B cell (primary cell): ENCODE results near the gene DSP. TPM values are rescaled to one million over a fixed set of nuclear protein-coding genes. Genes with fewer than 3 reads are reported as not detected.

Source experiments
- ATAC-seq: fragments of 200-7000 bp; cut with Tn5 transposase; one replicate; pipeline ENCODE4 v1.10.0; 2021; ENCODE audit warnings: low read depth, mild to moderate bottlenecking, moderate number of reproducible peaks, moderate library complexity
- CTCF ChIA-PET: fragments of 350-600 bp; sonication (Branson Sonifier 250); formaldehyde crosslinking; loops from one replicate; lab custom pipeline; 2021; ENCODE audit warnings: antibody characterized with exemption, inconsistent platforms; lab: Charles Lee
- POLR2A ChIA-PET: fragments of 350-600 bp; sonication (Branson Sonifier 250); formaldehyde crosslinking; loops from one replicate; lab custom pipeline; 2021; ENCODE audit warnings: antibody characterized with exemption; lab: Charles Lee
- DNase-seq: peaks from one replicate; pipeline ENCODE4 v3.0.0; 2013
- H2AFZ ChIP-seq: 2 replicates; pipeline ENCODE4 v1.6.1; 2012; ENCODE audit warnings: mild to moderate bottlenecking, low read depth, low read length; ENCODE audit not compliant: insufficient read depth, poor library complexity, severe bottlenecking
- H3K27ac ChIP-seq, 2 donors: 1 replicate in 1 of 2; 2 replicates in 1 of 2; pipeline ENCODE4 v1.5.1; 2012 to 2013; ENCODE audit warnings: low read length in 2 of 2, mild to moderate bottlenecking in 2 of 2, moderate library complexity in 1 of 2
- H3K27me3 ChIP-seq, 4 experiments: fragments of 200-600 bp in 1 of 4; sonication (generic) in 1 of 4; replicated peaks in 1 of 4; 1 replicate in 2 of 4; 2 replicates in 2 of 4; pipeline versions ENCODE4 v1.6.1 to v1.7.0; 2013 to 2016; ENCODE audit warnings: low read length in 3 of 4, mild to moderate bottlenecking in 2 of 4, mixed read lengths in 1 of 4, moderate library complexity in 1 of 4; ENCODE audit not compliant: insufficient read depth in 4 of 4, control insufficient read depth in 3 of 4; ENCODE audit errors: control extremely low read depth in 1 of 4
- H3K36me3 ChIP-seq, 2 experiments: replicated peaks in 1 of 2; 1 replicate in 1 of 2; 2 replicates in 1 of 2; pipeline versions ENCODE4 v1.6.1 to v1.7.1; 2013; ENCODE audit warnings: low read length in 1 of 2; ENCODE audit not compliant: insufficient read depth in 2 of 2, control insufficient read depth in 1 of 2; ENCODE audit errors: control extremely low read depth in 1 of 2, extremely low read depth in 1 of 2
- H3K4me1 ChIP-seq, 2 donors: fragments of 200-600 bp in 1 of 2; sonication (generic) in 1 of 2; 1 replicate in 1 of 2; 2 replicates in 1 of 2; pipeline versions ENCODE4 v1.5.1 to v1.6.1; 2013 to 2017; ENCODE audit warnings: low read length in 2 of 2; ENCODE audit not compliant: control insufficient read depth in 2 of 2, insufficient read depth in 2 of 2
- H3K4me2 ChIP-seq: replicated peaks from 2 replicates; pipeline ENCODE3; 2012; ENCODE audit warnings: mild to moderate bottlenecking, low read depth, low read length; ENCODE audit not compliant: poor library complexity, severe bottlenecking
- H3K4me3 ChIP-seq, 5 experiments: fragments of 200-600 bp in 1 of 5; sonication (generic) in 1 of 5; 1 replicate in 3 of 5; 2 replicates in 2 of 5; pipeline versions ENCODE4 v1.5.1 to v1.7.0; 2011 to 2016; ENCODE audit warnings: low read length in 4 of 5, mild to moderate bottlenecking in 4 of 5, low read depth in 2 of 5, control low read depth in 1 of 5, moderate library complexity in 1 of 5; ENCODE audit not compliant: insufficient read depth in 1 of 5; ENCODE audit errors: control extremely low read depth in 1 of 5, extremely low read depth in 1 of 5
- H3K79me2 ChIP-seq: fragments of 200-600 bp; sonication (generic); one replicate; pipeline ENCODE4 v1.6.0; 2016; ENCODE audit warnings: low read length; ENCODE audit not compliant: control insufficient read depth, insufficient read depth
- H3K9ac ChIP-seq: fragments of 200-600 bp; sonication (generic); 2 replicates; pipeline ENCODE4 v1.6.1; 2017; ENCODE audit warnings: mild to moderate bottlenecking, low read length, moderate library complexity
- H3K9me3 ChIP-seq, 3 donors: one replicate each; pipeline versions ENCODE4 v1.6.1 to v1.7.1; 2013; ENCODE audit warnings: low read length in 2 of 3; ENCODE audit not compliant: control insufficient read depth in 2 of 3, insufficient read depth in 1 of 3; ENCODE audit errors: control extremely low read depth in 1 of 3
- H4K20me1 ChIP-seq: 2 replicates; pipeline ENCODE4 v1.6.0; 2012; ENCODE audit warnings: mild to moderate bottlenecking, low read length; ENCODE audit not compliant: insufficient read depth, control insufficient read depth, poor library complexity, severe bottlenecking
- H3K27ac Mint-ChIP-seq: one replicate; pipeline ENCODE4 v1.8.0; 2021; ENCODE audit warnings: mixed read lengths
- H3K27me3 Mint-ChIP-seq: one replicate; pipeline ENCODE4 v1.8.0; 2021; ENCODE audit warnings: mixed read lengths
- H3K4me1 Mint-ChIP-seq: one replicate; pipeline ENCODE4 v1.8.0; 2021; ENCODE audit warnings: mixed read lengths
- H3K4me3 Mint-ChIP-seq: one replicate; pipeline ENCODE4 v1.8.0; 2021; ENCODE audit warnings: mixed read lengths
- H3K9me3 Mint-ChIP-seq: one replicate; pipeline ENCODE4 v1.8.0; 2022; ENCODE audit warnings: mixed read lengths; ENCODE audit not compliant: insufficient read depth
- CTCF ChIP-seq: fragments of 200-600 bp; IDR thresholded peaks from one replicate; pipeline ENCODE4 v1.8.0; 2022; ENCODE audit warnings: antibody characterized with exemption, mild to moderate bottlenecking
- EZH2 ChIP-seq: IDR thresholded peaks from 2 replicates; pipeline ENCODE4 v1.6.1; 2012; ENCODE audit warnings: borderline replicate concordance, low read depth, mild to moderate bottlenecking, moderate library complexity, low read length; ENCODE audit not compliant: insufficient read depth, poor library complexity, severe bottlenecking
- WGBS: methylation state at CpG from one replicate; pipeline ENCODE4 v1.1.5; 2013; ENCODE audit warnings: missing lambda C conversion rate; ENCODE audit not compliant: insufficient coverage; 5-methylcytosine and 5-hydroxymethylcytosine counted together
- intact Hi-C: fragments of 100-400 bp; cut with micrococcal nuclease; formaldehyde crosslinking; loops from one replicate; pipeline ENCODE4 v1.10.0; 2022
- polyA plus RNA-seq: library from polyadenylated mRNA; depleted of rRNA; stranded (reverse); fragments of >200 nt; gene quantifications from 2 replicates; pipeline ENCODE4 v1.2.3, GENCODE V29; 2012
- total RNA-seq, 2 donors: library from RNA; stranded (reverse); fragments of 120-200 nt in 1 of 2; gene quantifications; 1 replicate in 1 of 2; 2 replicates in 1 of 2; pipeline versions ENCODE4 v1.2.3 to v1.2.4, GENCODE V29; 2013 to 2022

DSP gene
- total and polyA plus RNA-seq, 2 donors (not counting 1 experiment from before 2014, with no cell fraction given) = not detected

GRCh38 chr6:7493866-7494265, 47.6 kb upstream of the DSP start:
- H3K9me3 Mint-ChIP-seq = no peaks in the 10 kb centered on the region
- peaks cover 38% of the 10 kb centered on the region for H3K27me3 Mint-ChIP-seq
- Histone ChIP-seq H2AFZ (no peak overlapping the region), H3K4me3 (no peak overlapping the region), H3K27ac (no peak overlapping the region), H3K4me2 (no peak overlapping the region), H3K36me3 (no peaks in the 10 kb centered on the region), H3K9me3 (no peaks in the 10 kb centered on the region), H3K79me2 (no peaks in the 10 kb centered on the region), H3K4me1 (no peaks in the 10 kb centered on the region), H4K20me1 (no peaks in the 10 kb centered on the region), H3K27me3 (peaks cover 0 to 23% (median 5%) of the 10 kb centered on the region in 4 experiments), H3K9ac (no peak overlapping the region)
- 92% methylated on average over 2 of the region's 2 CpGs for WGBS
- no peaks in the 10 kb centered on the region for H3K4me1 Mint-ChIP-seq
- TF ChIP-seq CTCF = no peak
- no peak for TF ChIP-seq EZH2
- ATAC-seq (no peak), DNase-seq (no peak)
- intact Hi-C loops = no loop called here
- ChIA-PET POLR2A (no interaction called here), CTCF (no interaction called here)
- H3K4me3 Mint-ChIP-seq = no peak overlapping the region
- H3K27ac Mint-ChIP-seq = no peak overlapping the region

- intact Hi-C loops = no loop called here
- no peaks in the 10 kb centered on the region for H3K79me2 ChIP-seq
- peaks cover 0 to 23% (median 5%) of the 10 kb centered on the region in 4 experiments for H3K27me3 ChIP-seq
- no peaks in the 10 kb centered on the region for H3K9me3 ChIP-seq
- ATAC-seq (no peak), DNase-seq (no peak)
- POLR2A ChIA-PET = no interaction called here
- H2AFZ ChIP-seq = no peak overlapping the region
- no peaks in the 10 kb centered on the region for H4K20me1 ChIP-seq
- Mint-ChIP-seq H3K4me1 (no peaks in the 10 kb centered on the region), H3K9me3 (no peaks in the 10 kb centered on the region), H3K27me3 (peaks cover 37% of the 10 kb centered on the region), H3K27ac (no peak overlapping the region), H3K4me3 (no peak overlapping the region)
- H3K4me2 ChIP-seq = no peak overlapping the region
- CTCF ChIA-PET = no interaction called here
- H3K9ac ChIP-seq = no peak overlapping the region
- WGBS = 92% methylated on average over 2 of the region's 7 CpGs
- H3K4me3 ChIP-seq = no peak overlapping the region
- no peak overlapping the region for H3K27ac ChIP-seq
- no peaks in the 10 kb centered on the region for H3K4me1 ChIP-seq
- H3K36me3 ChIP-seq = no peaks in the 10 kb centered on the region
- TF ChIP-seq CTCF (no peak), EZH2 (no peak)
Observed at GRCh38 chr6:7494638-7495037, 46.8 kb upstream of the DSP start.
